HG02798 (cell line): ENCODE data around the gene TEKT1.
"Not testable (repeated sequence)": the region's sequence is repeated elsewhere in the genome, so short reads cannot be mapped to it uniquely, and the experiment has no call there.

Source experiments
- ATAC-seq: cut with Tn5 transposase; IDR thresholded peaks from one replicate; pipeline ENCODE4 v1.9.1; 2021; ENCODE audit warnings: mild to moderate bottlenecking; ENCODE audit not compliant: unreplicated experiment, poor library complexity

Gene TEKT1

GRCh38 chr17:6774906-6775305 lies 56.6 kb downstream of the TEKT1 start:
- not testable (repeated sequence) for ATAC-seq

- ATAC-seq: no peak
These were observed 59.5 kb downstream of the TEKT1 start for GRCh38 chr17:6772016-6772415.

DNA sequence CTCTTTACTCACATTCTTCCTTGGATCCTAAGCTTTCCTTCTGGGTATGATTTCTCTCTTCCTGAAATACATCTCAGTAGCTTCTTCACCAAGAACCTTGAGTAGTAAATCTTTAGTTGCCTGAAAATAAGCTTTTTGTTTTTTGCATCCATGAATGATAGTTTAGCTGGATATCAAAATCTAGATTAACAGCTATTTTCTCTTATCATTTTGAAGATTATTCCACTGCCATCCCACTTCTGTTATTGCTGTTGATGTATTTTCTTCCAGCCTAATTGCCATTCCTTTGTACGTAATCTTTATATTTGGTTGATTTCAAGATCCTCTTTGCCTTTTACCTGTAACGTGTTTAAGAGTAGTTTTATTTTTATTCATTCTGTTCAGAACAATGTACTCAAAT lies 63.1 kb downstream of the TEKT1 start:
- no peak for ATAC-seq

DNA sequence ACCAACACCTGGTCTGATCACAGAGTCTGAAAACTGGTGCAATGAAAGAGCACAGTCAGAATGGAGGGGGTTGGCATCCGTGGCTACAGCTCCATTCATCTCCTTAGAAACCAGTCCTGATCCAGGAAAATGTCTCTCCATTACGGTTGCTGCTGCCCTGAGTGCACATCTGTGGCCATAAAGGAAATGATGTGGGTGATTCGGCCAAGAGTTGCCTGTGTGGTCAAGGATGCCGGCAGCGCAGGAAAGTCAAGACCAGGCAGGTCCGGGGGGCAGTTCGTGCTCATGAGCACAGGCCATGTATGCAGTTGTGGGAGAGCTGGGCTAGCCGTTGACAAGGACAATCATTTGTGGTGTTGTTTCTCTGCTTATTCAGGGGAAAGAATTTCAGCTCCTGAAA lies 69.8 kb downstream of the TEKT1 start:
- no peak for ATAC-seq

DNA sequence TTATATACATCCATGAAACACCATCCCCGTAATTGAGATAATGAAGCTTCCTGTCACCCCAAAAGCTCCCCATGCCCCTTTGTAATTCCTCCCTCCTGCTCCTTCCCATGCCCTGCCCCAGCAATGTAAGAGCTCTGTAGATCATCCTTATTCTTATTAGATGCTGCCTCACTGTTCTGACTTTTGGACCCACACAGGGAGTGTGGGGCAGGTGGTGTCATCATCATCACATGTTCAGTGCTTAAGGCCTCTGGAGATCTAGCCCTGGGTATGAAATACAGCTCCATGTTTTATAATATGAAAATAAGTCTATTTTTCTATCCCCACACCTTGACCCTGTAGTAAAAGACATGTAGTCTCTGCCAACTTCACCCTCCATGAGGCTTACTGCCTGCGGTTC lies 73.8 kb downstream of the TEKT1 start:
- ATAC-seq: no peak

- no peak for ATAC-seq
These were observed 75.0 kb downstream of the TEKT1 start for GRCh38 chr17:6756425-6757031.

GRCh38 chr17:6755731-6756184 lies 75.8 kb downstream of the TEKT1 start, which contains the start of gene XAF1:
Gene XAF1 (plus strand): TSS chr17:6756046. CDS start chr17:6756079, 33 bp downstream.
- ATAC-seq: no peak

DNA sequence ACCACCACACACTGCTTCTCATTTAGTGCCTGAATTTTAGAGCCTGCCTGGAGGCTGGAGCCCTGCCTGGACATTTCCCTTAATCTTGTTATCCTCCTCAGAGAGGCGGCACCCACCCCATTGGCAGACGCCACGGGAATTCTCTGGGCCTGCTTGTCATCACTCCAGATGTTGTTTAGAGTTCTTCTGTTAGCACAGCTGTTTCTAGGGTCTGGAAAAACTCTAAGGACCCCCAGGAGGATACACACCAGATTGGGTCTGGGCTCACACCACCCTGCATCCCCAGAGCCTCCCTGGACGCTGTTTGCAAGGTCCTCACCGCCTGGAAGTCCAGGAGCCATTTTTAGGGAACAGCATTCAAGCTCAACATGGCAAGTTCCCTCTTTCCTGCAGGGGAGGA lies 76.2 kb downstream of the TEKT1 start:
- no peak for ATAC-seq

DNA sequence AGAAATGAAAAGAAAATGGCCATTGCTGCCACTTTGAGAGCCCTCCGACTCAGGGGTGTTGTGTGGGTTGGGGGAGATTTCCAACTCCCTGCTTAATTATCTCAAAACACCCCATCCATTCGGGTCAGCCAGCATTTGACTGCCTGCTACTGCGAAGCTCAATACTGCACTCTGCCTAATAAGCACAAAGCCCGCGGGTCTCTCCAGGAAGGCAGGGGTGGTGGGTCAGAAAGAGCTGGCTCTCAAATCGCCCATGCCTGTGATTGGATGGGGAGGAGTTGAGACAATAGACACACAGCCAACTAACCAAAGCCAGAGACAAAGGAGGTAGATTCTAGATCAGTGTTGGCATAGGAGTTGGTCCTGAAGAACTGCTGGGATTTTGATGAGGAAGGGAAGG lies 78.0 kb downstream of the TEKT1 start:
- ATAC-seq: no peak

DNA sequence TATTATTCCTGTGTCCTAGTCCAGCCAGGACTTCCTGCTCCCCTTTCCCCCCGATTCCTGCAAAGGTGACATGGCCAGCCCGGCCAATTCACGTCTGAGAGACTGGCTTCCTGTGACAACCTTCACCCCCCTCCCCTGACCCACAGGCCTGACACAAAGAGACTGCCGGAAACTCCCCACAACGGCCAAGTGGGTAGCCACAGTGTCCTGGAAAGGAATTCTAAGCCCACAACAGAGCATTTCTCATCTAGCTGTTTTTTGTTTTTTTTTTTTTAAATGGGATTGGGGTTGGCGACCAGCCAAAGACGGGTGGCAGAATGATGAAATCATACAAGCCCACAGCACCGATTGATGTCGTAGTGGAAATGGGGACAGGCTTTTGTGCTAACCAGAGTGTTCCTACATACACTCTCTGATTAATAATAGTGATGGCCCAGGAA lies 78.5 kb downstream of the TEKT1 start:
- no peak for ATAC-seq

- ATAC-seq: no peak
These were observed 79.2 kb downstream of the TEKT1 start for GRCh38 chr17:6752068-6752909.

DNA sequence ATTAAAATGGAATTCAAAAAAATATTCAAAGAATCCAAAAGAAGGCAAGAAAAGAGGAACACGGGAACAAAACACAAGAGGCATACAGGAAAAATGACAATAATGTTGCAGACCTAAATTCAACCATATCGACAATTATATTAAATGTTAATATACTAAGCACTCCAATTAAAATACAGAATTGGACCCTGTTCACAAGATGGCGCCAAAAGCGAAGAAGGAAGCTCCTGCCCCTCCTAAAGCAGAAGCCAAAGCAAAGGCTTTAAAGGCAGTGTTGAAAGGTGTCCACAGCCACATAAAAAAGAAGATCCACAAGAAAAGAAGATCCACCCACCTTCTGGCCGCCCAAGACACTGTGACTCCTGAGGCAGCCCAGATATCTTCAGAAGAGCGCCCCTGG lies 82.0 kb downstream of the TEKT1 start:
- ATAC-seq: no peak

- no peak for ATAC-seq
These were observed 82.9 kb downstream of the TEKT1 start for GRCh38 chr17:6748617-6749016.
